Hematopoietic multipotent progenitor cell treated with erythropoietin and hydrocortisone succinate and interleukin-3 and kit ligand, for 6 days (in vitro differentiated cells): ENCODE measurements around the gene DDX50.

Experiments used
- DNase-seq: peaks from one replicate; pipeline ENCODE4 v3.0.0-alpha.2; 2015

Gene DDX50

DNA sequence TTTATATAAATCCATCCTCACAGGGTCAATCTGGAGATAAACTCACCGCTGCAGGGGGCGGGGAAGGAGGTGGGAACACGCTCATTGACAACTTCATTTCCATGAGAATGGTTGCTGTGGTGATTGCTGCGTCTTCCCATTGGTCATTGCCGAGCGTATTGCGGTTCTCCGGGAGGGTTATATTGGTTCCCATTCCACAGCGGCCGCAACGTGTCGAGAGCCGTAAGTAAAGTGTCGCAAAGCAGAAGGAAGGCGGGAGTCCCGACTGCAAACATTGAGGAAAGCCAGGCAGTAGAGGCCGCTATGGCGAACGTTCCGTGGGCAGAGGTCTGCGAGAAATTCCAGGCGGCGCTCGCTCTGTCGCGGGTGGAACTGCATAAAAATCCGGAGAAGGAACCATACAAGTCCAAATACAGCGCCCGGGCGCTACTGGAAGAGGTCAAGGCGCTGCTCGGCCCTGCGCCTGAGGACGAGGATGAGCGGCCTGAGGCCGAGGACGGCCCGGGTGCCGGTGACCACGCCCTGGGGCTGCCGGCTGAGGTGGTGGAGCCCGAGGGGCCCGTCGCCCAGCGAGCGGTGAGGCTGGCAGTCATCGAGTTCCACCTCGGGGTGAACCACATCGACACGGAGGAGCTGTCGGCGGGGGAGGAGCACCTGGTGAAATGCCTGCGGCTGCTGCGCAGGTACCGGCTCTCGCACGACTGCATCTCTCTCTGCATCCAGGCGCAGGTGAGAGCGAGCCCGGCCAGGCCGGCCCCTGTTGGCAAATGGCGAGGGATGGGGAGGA lies 87.6 kb downstream of the DDX50 start, which contains the start of gene KIFBP:
Gene KIFBP (plus strand): TSS at position 274 of the 787 bp plus-strand sequence. CDS start 30 bp downstream, at position 304.
- peak; percentile 99 for DNase-seq

GRCh38 chr10:68989317-68989990 lies 88.3 kb downstream of the DDX50 start:
- DNase-seq = peak; percentile 44

GRCh38 chr10:68992636-68993440 lies 91.7 kb downstream of the DDX50 start:
- DNase-seq = no peak
